ENCODE measurements around the gene VAPA.

The VAPA gene

DNA sequence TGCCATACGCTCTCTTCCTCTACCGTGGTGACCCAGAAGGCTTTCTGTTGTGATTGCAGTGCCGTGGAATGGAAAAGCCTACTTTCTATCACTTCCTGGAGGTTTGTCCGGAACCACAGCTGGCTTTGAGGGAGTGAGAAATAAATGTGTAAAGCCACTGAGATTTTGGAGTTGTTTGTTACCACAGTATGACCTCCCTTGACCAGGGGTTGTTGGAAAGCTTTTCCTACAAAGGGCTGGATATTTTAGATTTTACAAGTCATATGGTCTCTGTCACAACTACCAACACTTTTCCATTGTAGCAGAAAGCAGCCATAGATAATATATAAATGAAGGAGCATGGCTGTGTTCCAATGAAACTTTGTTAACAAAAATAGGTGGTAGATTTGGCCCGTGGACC, 70.3 kb downstream of the VAPA start:
- DNase-seq, result no peak

DNA sequence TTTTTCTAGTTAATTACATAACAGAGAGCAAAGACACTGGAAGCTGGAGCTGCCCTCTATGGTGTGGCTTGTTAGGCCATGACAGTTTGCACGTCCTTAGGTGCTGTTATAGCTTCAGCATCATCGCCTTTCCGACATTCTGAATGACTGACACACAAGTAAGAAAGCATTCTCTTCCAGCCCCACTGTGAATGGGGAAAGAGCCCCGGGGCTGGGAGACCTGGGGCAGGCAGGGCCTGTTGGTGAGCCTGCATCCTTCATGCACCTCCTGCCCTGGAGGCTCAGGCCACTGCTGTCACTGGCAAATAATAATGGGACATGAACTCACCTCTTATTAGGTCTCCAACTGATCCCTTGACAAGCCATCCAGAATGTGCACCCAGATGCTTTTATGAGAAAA, 71.8 kb downstream of the VAPA start:
- DNase-seq, result no peak

DNA sequence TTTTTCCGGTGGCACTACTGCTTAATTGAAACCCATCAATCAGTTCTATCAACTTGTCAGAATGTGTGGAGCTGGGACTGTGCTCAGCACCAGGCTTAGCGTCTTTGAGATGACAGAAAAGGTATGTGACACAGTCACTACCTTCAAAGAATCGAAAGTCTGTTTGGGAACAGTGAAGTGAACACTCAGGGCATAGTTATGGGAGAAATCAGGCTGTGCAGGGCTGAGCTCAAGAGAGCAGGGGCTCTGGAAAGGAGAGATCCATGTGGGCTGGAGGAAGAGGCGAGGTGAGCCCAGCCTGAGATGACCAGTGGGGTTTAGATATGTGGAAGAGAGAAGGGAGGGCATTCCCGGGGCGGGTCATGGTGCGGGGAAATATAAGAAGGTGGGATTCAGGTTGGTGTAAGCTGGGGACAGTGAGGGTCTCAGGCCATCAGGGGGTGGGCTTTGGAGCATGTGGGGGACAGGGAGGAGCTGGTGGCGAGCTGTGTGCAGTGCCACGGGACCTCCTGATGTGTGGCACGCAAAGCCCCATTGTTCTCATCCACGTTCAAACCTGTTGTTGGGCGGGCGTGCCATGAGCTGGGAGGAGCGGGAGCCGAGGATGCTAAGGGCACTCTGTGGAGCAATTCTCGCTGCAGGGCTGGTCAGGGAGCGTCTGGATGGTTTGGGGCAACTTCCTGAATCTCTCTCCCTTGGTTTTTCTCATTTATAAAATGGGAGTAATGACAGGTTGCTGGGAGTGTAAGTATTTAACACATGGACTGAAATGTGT, 72.5 kb downstream of the VAPA start:
- no peak for DNase-seq

DNA sequence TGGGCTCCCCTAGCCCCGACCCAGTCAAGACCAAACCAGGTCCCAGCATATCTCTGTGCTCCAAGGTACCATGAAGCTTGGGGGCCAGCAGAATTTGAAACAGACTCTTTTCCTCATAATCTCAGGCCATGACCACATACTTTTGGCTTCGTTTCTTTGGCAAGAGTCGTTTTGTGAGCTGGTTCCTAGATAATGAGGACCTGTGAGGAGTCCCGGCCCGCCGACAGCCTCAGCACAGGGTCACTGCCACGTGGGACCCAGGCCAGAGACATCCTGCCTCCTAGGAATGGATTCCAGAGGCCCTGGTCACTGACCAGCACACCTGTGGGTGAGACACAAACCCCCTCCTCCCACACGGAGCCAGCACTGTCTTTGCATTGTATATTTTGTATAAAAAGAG, 73.5 kb downstream of the VAPA start:
- DNase-seq, result no peak

DNA sequence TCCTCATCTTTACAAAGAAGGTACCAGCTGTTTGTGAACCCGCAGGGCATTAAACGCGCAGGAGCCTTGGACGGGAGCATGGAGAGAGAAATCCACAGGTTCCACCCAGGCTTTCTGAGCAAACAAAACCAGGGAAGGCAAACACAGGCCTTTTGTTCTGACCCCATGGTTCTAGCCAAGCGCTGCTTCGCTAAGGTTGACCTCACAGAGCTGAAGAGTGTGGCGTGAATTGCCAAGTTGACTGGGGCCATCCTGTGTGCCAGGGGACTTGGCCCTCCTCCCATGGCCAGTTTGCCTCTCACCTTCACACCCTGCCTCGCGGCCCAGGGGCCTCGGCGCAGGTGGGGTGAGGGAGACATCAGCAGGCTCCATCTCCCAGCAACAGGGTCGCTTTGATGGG, 74.1 kb downstream of the VAPA start:
- DNase-seq, result no peak

DNA sequence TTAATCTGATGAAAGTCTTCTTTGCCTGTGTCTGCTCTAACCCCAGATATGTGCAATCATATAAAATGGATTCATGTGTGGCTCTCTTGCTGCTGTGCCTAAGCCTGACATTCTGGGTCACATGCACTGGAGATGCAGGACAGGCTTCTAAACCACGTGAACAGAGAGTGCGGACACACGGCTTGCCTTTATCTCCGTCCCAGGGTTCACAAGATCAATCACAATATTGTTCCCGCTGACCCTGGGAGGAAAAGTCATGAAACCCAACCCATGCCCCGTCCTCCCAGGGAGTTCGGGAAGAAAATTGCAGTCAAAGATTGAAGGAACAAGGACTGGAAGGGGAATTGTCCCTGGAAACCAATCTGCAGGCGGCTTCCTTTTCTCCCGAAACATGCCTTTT, 74.8 kb downstream of the VAPA start:
- no peak for DNase-seq

DNA sequence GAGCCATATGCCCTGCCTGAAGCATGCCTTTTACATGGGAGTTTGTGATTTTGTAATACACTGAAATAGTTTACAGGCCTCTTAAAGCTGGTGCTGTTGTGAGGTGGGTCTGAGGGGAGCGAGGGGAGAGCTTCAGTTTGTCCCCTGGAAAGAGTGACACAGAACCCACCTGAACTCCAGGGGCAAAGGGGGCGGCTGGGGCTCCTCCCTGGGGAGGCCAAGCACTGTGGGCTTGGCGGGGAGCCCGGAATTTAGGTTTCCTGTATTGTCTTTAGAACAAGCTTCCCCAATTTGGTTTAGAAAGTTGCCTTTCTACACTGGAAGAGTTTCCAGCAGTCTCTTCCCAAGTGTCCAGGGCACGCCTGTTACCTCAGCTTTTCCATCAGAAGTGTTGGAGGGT, 75.7 kb downstream of the VAPA start:
- no peak for DNase-seq

DNA sequence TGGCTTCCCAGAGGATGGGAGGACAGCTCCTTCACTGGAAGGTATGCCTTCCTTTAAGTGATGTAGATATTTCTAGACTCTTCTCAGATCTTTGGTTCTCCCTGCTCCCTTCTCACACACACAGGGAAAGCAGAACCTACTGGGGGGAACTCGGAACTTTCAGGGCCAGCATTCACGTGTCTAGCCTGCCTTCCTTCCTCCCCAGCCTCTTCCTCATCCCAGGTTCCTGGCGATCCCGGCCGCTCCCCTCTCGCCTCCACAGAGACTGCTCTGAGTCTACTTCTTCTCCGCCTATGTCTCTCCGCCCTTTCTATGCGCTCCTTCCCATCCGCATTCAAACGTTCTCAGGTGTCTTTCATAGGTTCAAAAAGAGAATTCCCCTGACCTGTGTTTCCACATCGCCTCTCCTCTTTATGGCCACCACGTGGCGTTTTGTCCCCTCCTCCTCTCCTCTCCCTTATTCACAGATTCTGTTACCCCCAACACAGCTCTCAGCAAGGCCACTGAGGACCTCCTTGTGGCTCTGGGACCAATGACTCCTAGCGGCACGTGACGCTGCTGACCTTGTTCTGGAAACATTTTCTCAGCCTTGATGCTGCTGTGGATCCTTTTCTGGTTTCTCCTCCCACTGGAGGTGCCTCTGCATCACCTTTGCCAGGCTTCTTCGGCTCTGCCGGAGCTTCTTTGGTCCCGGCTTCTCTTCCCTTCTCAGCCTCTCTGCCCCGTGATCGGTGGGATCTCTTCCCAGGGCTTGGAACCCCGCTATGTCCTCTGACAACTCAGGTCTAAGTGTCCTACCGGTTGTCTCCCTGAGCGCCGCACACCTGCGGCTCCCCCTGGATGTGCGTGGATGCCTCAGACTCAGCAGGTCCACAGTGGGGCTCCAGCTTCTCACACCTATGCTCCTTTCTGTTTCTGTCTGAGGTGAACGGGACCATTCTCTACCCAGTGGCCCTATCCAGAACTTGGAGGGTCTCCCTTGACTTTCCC, 77.5 kb downstream of the VAPA start:
- no peak for DNase-seq

DNA sequence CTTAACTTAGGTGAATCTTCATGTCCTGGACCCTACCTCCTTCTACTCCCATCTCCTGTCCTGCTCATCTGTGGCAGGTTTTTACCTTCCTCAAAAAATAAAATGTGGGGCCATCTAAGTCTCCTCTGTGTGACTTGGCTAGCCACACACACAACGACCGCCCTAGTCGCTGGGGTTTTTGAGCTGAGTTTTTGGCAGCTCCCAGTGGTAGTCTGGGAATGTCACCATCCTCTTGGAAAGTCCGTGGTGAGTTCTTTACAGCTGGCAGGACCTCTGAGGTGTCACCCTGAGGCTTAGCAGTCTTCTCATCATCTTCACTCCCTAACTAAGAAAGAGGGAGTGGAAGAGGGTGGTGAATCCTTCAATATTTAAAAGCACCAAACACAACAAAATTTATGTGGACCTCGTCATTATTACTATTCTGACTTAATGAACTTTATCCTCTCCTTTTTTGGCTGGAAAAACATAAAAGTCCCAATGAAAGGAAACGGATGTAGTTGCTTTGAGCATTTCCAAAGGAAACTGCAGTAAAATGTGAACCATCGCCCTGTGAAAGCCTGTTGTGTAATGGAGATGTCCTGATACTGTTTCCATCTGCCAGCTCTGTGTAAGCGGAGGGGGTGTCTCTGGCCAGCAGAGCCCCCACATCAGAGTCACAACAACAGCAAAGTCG, 78.6 kb downstream of the VAPA start:
- DNase-seq, result no peak

DNA sequence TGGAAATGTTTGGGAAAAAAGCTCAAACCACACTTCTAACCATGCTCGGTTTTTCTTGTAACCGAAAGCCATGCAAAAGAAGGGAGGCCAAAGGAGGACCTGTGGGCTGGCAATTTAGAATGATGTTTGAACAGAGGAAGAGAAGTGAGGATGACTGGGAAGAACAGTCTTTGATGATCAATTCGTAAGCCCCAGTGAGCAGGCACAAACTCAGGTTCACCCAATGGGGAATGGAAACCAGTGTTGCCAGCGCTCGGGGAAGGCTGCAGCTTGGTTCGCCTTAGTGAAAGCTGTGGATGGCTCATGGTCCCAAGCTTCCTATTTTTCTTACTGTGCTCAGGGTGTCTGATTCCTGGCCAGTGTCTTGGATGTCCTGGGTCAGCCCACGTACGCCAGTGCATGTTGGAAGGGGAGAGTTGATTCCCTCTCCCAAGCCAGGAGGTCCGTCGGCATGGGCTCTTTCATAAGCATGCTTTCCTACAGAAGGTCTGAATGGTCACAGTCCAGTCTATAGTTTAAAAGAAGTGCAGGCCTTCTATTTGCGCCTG, 79.2 kb downstream of the VAPA start:
- no peak for DNase-seq

DNA sequence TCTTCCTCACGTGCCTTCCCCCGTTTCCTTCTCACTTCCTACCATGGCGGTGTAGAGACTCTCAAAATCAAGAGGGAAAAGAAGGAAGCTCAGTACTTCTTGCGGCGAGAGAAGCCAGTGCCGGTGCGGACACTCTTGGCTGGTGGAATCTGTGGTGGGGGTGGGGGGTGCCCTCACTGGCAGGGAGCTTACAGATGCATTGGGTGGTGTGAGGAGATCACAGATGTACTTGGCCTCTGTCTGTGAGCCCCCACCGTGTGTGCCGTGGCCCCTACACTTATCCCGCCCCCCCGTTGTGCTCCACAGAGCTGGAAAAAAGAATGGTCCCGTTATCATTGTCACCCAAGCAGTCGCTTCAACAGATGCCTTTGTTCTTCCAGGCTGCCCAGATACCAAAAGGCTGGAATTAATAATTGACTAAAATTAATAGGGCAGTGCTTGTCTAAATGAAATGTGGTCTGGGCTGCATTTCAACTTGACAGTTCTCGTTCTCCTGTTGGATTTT, 79.8 kb downstream of the VAPA start:
- no peak for DNase-seq

DNA sequence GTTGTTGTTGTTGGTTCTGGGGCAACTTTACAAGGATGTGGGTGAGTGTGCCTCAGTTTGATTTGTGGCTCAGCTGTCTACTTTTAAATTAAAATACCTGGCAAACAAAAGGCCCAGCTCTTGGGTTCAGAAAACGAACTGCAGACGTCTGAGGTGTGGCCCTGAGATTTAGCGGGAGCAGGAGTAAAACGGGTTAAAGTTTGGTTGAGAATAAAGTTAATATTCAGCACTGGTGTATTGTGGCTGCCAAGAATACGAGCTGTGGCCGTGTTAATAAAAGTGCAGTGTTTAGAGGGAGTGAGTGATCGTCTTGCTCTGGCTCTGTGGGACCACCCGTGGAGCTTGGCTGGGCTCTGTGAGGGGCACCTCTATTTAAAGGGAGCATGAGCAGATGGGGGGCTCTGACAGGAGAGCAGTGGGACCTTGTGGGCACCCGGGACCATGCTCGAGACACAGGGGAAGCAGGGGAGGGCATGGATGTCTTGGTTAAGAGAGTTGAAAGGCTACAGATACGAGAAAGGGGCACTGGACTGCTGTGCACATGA, 80.3 kb downstream of the VAPA start:
- DNase-seq, result no peak

DNA sequence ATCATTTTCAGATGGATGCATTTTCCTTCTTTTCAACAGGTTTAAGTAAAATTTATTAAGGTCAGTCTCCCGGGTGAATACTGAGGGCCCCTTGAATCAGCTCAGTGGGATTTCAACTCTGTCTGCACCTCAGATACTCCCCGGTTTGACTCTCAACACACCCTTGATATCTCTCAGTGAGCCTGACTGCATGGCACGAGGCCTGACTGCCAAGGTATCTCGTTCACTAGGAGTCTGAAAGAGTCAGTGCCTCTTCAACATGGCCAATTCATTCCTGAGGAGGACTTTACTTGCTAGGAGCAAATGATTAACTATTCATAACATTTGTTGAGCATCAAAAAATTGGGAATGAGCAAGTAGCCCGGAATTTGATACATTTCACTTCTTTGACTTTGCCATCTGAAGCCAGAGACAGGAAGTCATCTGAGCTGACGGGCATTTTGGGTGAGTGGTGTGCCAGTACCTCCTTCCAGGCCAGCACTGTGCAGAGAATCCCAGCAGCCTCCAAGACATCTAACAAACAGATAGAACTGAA, 81.0 kb downstream of the VAPA start:
- DNase-seq, result no peak

DNA sequence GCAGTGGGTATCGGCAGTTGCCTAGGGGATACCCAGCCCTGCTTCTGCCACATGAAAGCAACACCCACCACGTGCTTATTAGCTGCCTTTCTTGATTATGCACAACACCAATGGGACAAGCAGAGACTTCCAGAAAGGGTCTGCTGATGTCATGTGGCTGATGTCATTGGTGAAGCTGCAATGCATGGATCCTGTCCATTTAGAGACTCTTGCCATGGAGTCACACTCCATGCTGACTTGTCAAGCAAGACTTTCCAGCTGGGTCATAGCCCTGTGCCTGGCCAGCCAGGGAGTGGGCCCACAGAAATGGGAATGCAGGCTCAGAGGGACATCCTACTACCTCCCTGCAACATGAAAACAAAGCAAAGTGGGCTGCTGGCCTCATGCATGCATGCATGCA, 81.8 kb downstream of the VAPA start:
- no peak for DNase-seq

DNA sequence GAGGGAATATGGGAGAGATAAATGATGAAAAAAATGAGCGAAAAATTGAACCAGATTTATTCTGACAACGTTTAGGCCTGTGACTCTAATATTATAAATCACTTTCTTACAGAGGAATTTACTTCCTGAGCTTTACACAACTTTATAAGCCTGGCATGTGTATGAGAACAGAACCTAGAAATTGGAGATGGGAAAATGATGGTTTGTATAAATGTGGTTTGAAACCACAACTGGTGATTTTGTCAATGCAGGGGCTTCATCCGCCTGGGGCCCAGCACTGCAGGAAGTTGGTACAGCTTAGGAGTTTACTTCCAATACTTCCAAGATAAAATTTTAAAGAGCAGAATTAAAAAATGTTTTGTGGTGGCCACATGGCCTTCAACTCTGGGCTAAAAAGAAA, 82.3 kb downstream of the VAPA start:
- DNase-seq, result no peak

DNA sequence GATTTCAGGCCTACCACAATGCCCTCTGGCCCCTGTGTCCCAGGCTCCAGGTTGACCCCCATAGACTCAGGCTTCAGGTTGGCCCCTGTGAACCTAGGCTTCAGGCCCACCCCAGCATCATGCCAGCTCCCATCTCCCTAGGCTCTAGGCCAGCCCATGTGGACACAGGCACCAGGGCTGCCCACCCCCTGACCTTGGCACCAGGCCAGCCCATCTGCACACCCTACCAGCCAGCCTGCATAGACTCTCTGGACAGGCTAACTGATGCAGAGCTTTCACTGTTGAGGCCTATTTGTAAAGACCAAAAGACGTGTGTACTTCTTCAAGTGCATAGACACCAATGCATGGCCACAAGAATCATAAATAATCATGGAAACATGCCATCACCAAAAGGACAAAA, 83.9 kb downstream of the VAPA start:
- no peak for DNase-seq

DNA sequence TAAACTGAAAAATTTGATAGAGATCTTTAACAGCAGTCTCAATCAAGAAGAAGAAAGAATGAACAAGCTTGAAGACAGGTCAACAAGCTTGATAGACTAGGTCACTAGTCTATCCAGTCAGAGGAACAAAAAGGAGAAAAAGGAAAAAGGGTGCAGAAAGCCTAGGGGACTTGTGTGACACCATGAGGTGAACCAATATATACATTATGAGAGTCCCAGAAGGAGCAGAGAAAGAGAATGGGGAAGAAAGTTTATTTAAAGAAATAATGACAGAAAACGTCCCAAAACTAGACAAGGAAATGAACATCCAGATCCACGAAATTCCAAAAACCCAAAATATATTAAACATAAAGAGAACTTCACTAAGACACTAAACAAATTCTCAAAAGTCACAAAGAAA, 84.5 kb downstream of the VAPA start:
- no peak for DNase-seq

DNA sequence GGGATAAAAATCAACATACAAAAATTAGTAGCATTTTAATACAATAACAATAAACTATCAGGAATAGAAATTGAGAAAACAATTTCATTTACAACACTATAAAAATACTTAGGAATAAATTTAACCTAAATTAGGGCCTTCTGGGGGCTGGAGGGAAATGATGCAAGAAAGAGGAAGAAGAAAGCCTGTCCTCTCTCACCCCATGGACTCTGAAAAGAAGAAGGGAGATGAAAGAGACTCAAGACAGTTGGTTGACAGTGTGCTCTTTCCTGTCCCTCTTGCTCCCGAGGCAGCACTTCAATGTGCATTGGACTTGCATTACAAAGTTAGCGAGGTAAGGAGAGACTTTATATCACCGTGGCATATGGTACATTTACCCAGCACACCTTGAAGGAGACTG, 88.5 kb downstream of the VAPA start:
- no peak for DNase-seq

DNA sequence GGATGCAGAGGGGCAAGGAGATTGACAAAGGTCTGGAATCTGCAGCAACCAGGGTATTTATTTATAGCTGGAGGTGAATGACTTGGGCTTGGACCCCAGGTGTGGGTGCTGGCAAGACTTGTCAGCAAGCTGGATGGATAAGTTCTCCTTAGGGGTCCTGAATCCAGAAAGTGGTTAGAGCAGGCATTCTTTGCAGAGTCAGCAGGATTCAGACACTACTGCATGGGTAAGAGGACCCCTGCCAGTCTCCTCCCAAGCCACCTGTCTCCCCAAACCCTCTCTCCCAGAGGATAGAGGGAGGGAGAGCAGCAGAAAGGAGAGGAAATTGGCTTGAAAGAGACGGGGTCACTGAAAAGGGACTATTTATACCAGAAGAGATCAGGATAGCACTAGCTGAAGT, 89.5 kb downstream of the VAPA start:
- no peak for DNase-seq

DNA sequence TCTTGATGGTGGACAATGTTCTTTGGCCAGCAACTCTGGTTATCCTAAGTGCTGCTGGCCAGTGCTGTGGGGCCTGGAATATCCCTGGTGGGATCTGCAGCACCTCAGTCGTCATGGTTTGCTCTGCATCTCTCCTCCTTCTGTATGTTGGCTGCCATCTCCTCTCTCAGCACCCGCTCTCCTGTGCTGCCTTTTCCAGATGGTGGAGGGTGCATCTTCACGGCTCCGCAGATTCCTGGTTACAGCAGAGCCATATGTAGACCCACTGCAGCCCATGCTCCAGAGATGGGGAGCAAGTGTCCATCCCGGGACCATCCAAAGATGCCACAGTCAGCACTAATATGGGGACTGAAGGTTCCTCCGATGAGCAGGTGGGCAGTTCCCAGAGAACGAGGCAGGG, 90.0 kb downstream of the VAPA start:
- no peak for DNase-seq

DNA sequence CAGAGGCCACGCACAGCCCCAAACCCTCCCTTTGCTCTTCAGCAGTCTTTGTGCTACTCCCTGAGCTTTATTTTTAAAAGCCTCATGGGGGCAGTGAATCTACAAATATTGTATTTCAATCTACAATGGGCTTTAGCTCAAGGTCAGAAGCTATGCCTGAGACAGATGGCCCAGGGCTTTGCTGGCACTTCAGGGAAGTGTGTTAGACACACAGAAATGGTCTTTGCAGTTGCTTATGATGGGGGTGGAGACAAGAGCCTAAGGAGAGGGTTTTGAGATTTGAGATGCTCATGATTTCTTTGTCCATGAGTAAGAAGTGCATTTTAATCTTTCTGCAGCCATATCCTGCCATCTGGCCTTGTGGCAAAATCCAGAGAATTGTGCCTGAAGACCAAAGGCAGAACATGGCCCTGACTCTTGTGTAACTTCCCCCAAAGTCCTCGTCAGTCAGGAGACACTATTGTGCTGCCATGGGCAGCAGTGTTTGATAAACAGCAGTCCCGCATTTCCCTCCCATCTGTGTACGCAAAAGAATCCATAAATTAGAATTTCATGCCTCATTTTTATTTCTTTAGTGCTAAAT, 92.6 kb downstream of the VAPA start:
- no peak for DNase-seq

DNA sequence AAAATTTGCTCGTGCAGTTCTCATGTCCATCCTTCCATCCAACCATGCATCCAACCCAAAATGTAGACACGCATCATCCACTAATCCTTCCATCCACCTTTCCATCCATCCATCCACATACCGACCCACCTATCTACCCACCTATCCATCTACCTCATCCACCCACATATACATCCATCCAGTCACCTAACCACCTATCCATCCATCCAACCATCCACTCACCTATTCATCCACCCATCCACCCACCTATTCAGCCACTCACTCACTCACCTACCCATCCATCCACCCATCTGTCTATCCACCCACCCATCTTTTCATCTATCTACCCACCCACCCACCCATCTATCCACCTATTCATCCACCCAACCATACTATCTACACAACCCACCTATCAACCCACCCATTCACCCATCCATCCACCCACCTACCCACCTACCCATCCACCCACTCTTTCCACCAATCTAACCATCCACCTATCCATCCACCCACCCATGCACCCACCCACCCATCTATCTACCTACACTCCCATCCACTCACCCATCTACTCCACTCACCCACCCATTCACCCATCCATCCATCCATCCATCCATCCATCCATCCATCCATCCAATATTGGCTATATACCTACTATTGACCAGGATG, 94.3 kb downstream of the VAPA start:
- DNase-seq, result no peak
